Purkinje cell (primary cell): ENCODE measurements around the gene SH3TC2. TPM values are rescaled to one million over a fixed set of nuclear protein-coding genes. Genes with fewer than 3 reads are reported as not detected.

Experiments
- polyA plus RNA-seq: library from polyadenylated mRNA; unstranded; fragments of >200 nt; fragmentation: Nextera tagmentation; gene quantifications from 2 replicates; pipeline ENCODE4 v1.2.1, GENCODE V29; 2014

The SH3TC2 gene
- polyA plus RNA-seq = 0.59 and 1.1 TPM in 2 replicates

DNA sequence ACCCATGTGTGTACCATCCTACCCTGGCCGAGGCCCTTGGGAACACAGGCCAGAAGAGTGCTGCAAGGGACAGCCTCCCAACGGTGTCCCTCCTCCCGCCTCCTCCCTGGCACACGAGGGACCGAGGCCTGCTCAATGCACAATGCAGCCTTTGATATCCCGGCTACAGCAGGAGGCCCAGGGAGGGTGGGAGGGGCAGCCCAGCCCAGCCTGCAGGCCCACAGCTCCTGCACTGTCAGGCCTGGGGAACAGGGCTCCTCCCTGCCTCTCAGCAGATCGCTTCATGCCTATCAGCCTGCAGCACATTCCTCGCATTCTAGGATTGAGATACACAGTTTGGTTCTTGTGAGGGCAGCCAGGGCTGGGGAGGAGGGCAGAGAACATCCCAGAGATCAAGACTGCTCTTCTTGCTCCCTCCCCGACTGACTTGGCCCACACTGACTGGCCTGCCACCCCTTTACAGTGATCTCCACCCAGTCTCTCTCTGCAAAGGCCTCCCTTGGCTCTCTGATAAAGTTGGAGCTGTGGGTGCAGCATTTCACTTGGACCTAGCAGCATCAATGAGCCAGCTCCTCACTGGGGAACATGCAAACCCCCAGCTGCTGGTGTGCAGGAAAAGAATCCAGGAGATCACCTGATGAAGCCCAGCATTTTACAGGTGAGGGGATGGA is at the start of gene SH3TC2:
TSS of gene SH3TC2 (minus strand) at position 46 of the 671 bp plus-strand sequence. CDS start at position 6, 40 bp downstream.

Other genes starting within 250 kb of the SH3TC2 start
- not detected in 2 replicates for gene ADRB2, start 236.5 kb downstream of the SH3TC2 start, polyA plus RNA-seq
- 4.1 and 7.1 TPM in 2 replicates for gene ABLIM3, start 78.4 kb upstream of the SH3TC2 start, polyA plus RNA-seq
- gene AFAP1L1, start 208.8 kb upstream of the SH3TC2 start, polyA plus RNA-seq = 0.93 TPM in 1 of 2 replicates, not detected in the other